HG02884 (cell line): ENCODE measurements around the gene VAMP3.
A peak's percentile ranks its signal among the peaks of the same experiment; 100 is the strongest.
"Not testable (repeated sequence)": the region's sequence is repeated elsewhere in the genome, so short reads cannot be mapped to it uniquely, and the experiment has no call there.

Experiments used
- ATAC-seq: cut with Tn5 transposase; IDR thresholded peaks from one replicate; pipeline ENCODE4 v1.9.1; 2021; ENCODE audit warnings: mild to moderate bottlenecking, moderate library complexity; ENCODE audit not compliant: unreplicated experiment

VAMP3 gene

GRCh38 chr1:7767176-7767575 lies 3.9 kb upstream of the VAMP3 start:
- ATAC-seq: no peak

- no peak for ATAC-seq
These were observed 2.5 kb upstream of the VAMP3 start for GRCh38 chr1:7768583-7768982.

GRCh38 chr1:7769673-7770412 lies 1.3 kb upstream of the VAMP3 start:
- ATAC-seq: no peak

DNA sequence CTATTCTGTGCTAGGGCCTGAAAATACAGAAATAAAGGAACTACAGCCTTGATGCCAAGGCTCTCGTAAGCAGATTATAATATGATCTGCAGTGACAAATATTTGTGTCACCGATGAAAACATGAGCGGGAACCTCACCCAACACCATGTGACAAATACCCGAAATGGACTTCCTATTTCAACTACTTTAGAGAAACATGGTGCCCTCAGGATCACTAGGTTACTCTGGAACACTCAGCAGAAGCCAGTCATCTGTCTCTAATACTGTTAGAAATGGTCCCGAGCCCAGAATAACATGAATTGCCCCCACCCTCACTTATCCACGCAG lies 463 bp upstream of the VAMP3 start:
- no peak for ATAC-seq

DNA sequence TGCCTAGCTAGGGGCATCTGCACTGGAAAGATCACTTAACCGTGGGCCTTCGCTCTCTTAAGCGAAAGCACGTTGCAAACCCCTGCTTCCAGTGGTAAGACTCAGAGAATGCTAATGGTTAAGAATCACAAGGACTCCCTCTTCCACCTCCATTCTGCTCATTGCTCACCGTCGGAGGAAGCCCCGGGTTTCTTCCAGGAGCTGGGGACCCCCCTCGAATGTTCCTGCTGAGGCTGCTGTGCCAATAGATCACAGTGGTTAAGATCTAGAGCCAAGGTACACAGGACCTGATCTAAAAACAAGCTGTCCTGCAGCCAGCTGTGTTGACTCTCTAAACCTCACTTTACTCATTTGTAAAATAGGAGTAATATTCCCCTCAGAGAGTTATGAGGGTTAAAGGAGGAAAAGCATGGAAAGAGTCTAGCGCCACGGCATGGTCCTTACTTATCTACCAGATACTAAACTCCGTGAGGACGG lies 765 bp downstream of the VAMP3 start:
- ATAC-seq: no peak

GRCh38 chr1:7777591-7777990 lies 6.5 kb downstream of the VAMP3 start:
- no peak for ATAC-seq

DNA sequence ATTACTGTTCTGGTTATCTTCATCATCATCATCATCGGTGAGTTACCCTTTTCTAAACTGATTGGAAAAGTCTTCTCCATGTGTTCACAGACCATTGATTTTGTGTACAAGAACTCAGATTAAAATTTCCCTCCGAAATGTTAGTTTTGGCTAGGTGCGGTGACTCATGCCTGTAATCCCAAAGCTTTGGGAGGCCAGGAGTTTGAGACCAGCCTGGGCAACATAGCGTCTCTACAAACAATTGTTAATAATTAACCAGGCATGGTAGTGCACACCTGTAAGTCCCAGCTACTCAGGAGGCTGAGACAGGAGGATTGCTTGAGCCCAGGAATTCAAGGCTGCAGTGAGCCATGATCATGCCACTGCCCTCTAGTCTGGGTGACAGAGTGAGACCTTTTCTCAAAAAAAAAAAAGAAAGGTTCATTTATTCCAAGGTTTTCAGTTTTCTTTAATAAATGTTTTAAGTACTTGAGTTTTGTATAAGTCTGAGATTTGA lies 7.1 kb downstream of the VAMP3 start:
- no peak for ATAC-seq

DNA sequence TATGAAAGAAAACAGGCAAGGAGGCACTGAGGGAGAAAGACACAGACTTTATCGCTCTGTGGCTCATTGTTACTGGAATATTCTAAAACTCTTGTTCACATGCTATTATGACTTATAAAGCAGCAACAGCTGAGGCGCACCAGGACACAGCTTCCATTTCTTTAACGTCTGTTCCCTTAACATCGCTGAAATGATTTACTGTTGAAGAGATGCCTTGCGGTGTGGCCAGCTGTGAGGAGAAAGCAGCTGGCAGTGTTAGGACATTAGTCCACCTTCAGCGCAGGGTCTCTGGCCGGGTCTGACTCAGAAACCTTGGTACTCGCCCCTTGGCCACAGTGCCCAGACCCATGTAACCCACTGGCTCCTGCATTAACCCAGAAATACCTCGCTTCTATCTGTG lies 9.9 kb downstream of the VAMP3 start:
- ATAC-seq: no peak

- no peak for ATAC-seq
These were observed 10.4 kb downstream of the VAMP3 start for GRCh38 chr1:7781501-7781900.

DNA sequence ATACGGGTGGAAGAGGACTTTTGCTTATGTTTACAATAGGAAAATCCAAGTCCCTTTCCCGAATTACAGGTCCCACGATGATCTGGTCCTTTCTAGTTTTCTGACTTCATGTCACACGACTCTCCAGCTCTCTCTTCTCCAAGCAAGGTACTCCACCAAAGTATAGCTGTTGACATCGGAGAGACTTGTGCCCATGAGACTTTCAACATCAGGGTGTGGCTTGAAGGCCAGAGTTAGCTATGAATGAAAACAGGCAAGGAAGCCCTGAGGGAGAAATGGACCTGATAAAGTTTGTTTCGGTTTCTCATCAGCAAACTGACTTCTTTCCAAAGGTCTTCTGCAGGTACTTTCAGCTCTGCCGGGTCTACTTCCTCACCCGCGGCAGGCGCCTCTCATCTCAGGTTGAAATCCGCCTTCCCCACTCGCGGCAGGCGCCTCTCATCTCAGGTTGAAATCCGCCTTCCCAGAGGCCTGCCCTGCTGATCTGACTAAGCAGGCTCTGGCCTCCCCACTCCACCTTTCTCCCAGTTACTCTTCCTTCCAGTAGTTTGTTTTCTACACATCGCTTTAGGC lies 10.9 kb downstream of the VAMP3 start:
- ATAC-seq: no peak

GRCh38 chr1:7783178-7783711 lies 12.1 kb downstream of the VAMP3 start:
- ATAC-seq: no peak

GRCh38 chr1:7783826-7784491 lies 12.9 kb downstream of the VAMP3 start, which contains the start of gene PER3:
Gene PER3 (plus strand): TSS chr1:7784291. CDS start chr1:7784878, 587 bp downstream.
- peak; percentile 73 for ATAC-seq

- ATAC-seq: no peak
These were observed 13.5 kb downstream of the VAMP3 start for GRCh38 chr1:7784492-7785071.

DNA sequence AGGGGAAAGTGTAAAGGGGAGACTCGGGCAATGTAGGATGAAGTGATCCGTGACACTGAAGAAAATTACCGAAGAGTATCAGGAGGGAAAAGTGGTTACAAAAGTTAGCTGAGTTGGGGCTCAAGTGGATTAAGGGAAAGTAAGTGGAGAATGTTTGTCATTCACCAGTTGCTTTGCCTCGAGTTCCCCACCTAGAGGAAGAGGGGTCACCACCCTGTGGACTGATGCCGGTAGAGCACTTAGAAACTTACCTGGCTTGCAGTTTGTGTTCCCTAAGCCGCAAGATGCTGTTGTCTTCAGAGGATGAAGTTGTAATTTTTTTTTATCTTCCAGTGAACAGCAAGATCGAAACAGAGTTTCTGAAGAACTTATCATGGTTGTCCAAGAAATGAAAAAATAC lies 14.0 kb downstream of the VAMP3 start:
- ATAC-seq: no peak

- no peak for ATAC-seq
These were observed 15.7 kb downstream of the VAMP3 start for GRCh38 chr1:7786795-7787194.

GRCh38 chr1:7789828-7790227 lies 18.7 kb downstream of the VAMP3 start:
- ATAC-seq: no peak

DNA sequence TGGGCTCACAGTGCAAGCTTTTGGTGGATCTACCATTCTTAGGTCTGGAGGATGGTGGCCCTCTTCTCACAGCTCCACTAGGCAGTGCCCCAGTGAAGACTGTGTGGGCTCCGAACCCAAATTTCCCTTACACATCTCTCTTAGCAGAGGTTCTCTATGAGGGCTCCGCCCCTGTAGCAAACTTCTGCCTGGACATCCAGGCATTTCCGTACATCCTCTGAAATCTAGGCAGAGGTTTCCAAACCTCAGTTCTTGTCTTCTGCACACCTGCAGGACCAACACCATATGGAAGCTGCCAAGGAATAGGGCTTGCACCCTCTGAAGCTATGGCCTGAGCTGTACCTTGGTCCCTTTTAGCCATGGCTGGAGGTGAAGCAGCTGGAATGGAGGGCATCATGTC lies 19.9 kb downstream of the VAMP3 start:
- not testable (repeated sequence) for ATAC-seq

DNA sequence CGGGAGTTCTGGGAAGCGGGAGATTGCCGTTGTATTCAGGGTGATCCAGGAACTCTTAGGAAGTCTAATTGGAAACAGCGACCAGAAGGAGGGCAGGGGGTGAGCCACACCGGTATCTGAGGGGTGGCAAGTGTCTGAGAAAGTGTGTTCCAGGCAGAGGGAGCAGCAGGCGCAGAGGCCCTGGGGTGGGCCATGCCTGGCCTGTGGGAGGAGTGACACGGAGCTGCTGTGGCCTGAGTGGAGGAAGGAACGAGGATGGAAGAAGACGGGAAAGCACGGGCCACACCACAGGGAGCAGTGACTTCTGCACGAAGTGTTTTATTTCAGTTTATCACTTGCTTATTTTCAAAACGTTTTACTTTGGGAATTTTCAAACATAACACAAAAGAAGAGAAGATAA lies 24.3 kb downstream of the VAMP3 start:
- no peak for ATAC-seq

- no peak for ATAC-seq
These were observed 34.4 kb downstream of the VAMP3 start for GRCh38 chr1:7805460-7805859.

GRCh38 chr1:7808253-7808844 lies 37.3 kb downstream of the VAMP3 start:
- no peak for ATAC-seq

DNA sequence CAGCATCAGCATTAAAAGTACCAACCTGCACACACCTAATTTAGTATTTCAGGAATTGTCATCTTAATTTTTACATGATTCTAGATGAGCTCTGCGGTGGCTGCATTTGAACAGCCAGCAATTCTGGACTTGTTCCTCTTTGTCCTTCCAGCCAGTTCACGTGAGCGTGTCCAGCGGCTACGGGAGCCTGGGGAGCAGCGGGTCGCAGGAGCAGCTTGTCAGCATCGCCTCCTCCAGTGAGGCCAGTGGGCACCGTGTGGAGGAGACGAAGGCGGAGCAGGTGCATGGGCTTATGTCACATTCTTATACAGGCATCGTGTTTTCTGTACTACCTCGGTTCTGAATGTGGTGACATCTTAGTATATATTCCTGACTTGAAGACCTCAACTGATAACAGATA lies 38.6 kb downstream of the VAMP3 start:
- no peak for ATAC-seq
